CD4-positive, alpha-beta T cell treated with Interleukin-1 beta for 1 hour (primary cell): Measurements from ENCODE around the gene MS4A8.
"Not testable (repeated sequence)": the region's sequence is repeated elsewhere in the genome, so short reads cannot be mapped to it uniquely, and the experiment has no call there.

Experiments
- DNase-seq, 2 donors: peaks; one replicate each; pipeline ENCODE4 v3.0.0-alpha.2; 2020 to 2022

MS4A8 gene

DNA sequence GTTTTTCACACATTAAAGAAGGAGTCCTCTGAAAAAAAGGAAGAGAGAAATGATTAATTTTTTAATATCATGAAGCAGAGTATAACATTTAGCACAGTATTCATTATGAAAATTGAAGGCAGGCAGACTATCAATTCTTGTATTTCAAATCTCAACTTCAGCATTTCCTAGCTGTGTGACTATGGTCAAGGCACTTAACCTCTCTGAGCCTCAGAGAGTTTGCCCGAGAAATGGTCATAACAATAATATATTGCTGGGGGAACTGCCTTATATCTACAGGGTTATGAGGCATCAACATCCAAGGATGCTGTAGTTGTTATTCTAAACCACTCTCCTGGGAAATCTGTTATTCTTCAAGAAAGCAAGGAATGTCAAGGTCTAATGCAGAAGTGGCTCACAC, 26.2 kb downstream of the MS4A8 start:
- DNase-seq, result no peak

DNA sequence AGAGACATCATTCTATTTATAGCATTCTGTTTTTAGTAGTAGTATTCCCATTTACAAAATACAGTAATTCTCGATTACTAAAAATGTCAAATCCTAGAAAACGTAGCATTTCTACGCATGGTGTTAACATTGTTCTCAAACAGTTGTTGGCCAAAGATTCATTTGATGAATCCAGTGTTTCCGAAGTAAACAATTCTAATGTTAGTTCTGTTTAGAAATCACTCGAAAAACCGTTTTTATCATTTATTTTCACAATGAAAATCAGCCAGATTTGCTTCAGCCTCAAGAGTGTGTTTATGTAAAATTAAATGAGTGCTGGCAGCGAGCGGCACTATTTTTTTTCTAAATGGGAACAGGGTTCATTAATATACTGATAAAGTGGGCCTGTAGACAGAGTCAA, 32.2 kb downstream of the MS4A8 start:
- no peak for DNase-seq

GRCh38 chr11:60734279-60734678, 34.9 kb downstream of the MS4A8 start:
- no peak for DNase-seq

DNA sequence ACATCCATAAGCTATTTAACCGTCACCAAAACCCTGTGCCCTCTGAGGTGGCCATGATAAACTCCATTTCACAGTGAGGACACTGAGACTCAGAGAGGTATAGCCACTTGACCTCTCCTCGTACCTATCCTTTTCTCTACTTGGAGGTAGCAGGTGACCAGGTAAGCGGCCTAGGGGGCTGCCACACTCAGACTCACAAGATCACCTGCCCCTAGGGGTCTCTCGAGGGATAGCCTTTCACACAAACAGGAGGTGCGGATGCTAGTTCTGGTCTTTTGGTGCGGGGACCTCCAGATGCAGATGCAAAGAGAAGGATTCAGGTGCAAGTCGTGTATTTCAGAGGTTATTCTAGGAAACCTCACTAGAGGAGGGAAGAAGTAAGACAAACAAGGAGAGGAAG, 39.7 kb downstream of the MS4A8 start:
- no peak for DNase-seq

DNA sequence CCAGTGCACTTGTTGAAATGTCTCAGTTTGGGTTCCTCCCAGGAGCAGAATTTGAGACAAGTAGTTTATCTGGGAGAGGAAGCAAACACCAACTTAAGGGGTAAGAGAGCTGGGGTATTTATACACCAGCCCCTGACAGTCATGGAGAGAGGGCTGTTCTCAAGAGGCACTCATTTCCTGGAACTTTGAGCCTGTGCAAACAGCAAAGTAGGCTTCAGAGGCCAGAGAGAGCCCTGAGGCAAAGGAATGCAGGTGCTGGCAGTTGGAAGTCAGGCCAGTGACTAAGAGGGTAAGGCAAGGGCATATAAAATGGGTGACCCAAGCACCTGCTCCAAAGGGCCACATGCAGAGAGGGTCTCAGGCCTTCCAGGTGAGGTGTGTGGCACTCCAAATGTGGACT, 41.2 kb downstream of the MS4A8 start:
- DNase-seq, result no peak

- DNase-seq, result no peak
Measured at GRCh38 chr11:60741421-60741820, 42.0 kb downstream of the MS4A8 start.

- DNase-seq, result no peak
Measured at GRCh38 chr11:60743058-60743457, 43.6 kb downstream of the MS4A8 start.

DNA sequence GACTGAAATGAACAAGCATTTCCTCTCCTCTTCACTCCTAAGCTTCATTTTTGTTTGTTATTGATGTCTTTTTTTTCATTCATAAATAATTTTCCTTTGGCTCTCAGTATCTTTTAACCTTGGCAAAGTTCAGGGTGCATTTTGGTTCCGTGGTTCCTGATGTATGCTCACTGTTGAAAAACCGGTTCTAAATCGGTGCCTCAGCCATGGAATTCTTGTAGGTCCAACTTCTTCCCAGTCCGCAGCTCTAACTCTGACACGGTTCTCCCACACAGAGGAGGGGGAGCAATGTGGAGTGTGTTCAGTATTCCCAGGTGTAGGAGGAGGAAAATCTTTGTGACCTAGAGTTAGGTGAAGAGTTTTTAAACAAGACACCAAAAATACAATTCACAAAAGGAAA, 44.7 kb downstream of the MS4A8 start:
- DNase-seq, result no peak

GRCh38 chr11:60747359-60747873, 48.0 kb downstream of the MS4A8 start:
- no peak for DNase-seq

GRCh38 chr11:60748225-60748624, 48.8 kb downstream of the MS4A8 start:
- no peak for DNase-seq

DNA sequence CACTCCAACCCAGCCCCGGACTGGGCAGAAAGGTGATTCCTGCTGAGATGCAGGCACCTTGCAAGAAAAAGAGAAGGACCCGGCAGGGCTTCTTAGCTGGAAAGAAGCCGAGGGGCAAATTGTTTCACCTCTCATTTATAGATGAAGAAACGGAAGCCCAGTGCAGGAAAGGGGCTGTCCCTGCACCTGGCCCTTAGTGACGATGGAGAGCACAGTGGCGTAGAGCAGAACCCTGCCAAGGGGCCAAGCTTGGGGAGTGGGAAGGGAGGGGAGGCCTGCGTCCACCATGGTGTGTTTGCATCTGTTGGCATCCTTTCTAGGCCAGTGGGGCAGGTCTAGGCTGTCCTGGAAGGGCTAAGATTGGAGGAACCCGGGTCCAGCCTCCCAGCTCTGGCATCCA, 49.4 kb downstream of the MS4A8 start:
- no peak for DNase-seq

- DNase-seq, result no peak
Measured at GRCh38 chr11:60750911-60751310, 51.5 kb downstream of the MS4A8 start.

DNA sequence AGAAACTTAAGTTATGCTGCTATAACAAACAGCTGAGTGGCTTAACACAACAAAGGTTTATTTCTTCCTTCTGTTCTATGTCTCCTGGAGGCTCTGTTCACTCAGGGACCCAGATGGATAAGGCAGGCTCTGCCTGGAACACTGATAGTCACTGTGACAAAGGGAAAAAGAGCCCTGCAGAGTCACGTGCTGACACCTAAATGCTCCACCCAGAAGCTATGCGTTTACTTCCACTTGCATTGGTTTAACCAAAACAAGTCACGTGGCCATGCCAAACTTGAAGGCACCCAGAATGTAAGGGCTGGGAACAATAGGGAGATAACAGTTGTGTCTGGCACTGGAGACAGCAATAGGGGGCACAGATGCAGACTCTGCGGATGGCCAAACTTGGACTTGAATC, 53.9 kb downstream of the MS4A8 start:
- no peak for DNase-seq

DNA sequence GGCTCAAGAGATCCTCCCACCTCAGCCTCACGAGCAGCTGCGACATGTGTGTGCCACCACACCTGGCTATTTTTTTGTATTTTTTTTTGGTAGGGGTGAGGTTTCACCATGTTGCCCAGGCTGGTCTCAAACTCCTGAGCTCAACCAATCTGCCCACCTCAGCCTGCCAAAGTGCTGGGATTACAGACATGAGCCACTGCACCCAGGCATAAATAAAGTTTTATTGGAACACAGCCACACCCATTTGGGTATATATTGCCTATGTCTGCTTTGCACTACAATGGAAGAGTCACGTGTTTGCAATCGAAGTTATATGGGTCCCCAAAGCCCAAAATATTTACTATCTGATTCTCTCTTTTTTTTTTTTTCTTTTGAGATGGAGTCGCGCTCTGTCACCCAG, 55.5 kb downstream of the MS4A8 start:
- DNase-seq, result no peak

DNA sequence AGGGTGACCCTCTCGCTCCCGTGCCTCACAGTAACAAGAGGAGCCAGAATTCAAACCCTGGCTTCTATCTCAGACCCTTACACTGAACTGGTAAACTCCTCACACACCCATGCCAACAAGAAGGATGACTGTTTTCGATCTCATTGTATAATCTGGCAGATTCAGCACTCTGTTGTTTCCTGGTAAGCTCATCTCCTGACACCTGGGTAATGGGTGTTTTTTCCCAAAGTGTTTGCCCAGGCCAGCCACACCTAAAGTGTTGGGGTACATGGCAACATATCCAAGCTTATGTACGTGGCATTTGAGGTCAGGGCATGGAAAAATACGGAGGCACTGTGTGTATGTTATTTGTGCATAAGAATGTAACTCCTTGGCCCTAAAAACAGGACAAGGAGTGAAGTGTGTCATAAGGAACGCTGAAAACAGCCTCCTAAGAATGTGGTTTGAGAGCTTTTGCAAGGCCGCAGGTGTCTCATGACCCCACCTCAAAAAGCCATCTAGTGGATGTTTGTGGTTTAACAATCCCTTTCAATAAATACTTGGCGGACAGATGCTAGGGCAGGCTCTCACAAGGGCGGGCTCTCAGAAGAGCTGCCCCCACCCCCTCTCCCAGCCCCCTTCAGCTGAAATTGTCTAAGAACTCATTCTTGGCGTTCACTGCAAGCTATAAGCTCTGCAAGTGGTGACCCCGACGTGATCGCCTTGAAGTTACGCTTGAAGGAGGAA, 57.1 kb downstream of the MS4A8 start, which contains the start of gene MS4A15:
MS4A15 (plus strand) TSS at position 561 of the 726 bp plus-strand sequence. CDS start 6,867 bp downstream, outside the sequence.
- no peak for DNase-seq

DNA sequence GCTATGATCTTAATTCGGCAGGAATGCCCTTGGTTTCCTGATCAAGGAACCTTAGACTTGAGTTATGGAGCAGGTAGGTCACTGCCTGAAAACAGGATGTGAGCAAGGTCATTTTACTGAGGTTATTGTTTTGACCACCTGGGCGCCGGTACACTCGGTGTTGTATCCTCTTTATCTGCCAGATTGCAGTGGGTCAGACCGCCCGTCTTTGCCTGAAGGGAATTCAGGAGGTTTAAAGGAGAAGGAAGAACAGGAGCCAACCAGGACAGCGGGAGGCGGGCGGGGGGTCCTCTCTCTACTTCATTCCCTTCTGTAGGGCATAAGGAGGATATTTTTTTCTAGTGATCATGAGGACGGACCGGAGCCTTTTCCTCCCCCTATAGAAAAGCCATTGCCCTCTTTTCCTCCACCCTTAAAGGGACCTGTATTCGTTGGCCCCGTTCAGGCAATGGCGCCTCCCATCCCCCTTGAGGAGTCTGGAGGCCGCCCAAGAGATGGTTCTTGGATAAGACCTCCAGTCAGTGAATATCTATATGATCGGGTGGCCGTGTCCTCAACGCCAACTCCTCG, 57.9 kb downstream of the MS4A8 start:
- no peak for DNase-seq

DNA sequence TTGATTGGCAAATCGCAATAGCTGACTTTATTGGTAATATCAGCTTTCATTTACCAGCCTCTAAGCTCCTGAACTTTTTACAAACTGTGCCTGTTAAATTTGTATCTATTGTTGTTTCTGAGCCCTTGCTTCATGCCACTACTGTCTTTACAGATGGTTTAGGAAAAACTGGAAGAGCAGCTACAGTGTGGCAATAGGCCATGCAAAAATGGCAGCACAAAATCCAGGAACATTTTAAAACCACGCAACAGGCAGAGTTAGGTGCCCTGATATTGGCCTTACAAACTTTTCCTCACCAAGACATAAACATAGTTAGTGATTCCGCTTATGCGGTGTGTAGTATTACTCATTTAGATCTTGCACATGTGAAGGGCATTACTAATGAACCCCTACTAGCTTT, 59.3 kb downstream of the MS4A8 start:
- DNase-seq, result not testable (repeated sequence)

DNA sequence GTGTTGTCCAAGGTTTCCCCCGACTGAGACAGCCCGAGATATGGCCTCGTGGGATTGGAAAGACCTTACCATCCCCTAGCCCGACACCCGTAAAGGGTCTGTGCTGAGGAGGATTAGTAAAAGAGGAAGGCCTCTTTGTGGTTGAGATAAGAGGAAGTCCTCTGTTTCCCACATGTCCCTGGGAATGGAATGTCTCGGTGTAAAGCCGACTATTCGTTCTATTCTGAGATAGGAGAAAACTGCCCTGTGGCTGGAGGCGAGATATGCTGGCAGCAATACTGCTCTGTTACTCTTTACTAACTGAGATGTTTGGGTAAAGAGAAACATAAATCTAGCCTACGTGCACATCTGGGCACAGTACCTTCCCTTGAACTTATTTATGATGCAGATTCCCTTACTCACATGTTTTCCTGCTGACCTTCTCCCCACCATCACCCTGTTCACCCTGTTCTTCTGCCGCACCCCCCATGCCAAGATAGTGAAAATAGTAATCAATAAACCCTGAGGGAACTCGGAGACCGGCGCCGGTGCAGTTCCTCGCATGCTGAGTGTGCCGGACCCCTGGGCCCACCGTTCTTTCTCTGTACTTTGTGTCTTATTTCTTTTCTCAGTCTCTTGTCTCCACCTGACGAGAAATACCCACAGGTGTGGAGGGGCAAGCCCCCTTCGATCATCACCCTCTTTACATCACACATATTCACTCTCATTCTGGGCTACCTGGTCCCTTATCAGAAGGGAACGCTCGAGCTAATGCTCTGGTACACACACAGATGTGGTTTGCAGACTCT, 60.2 kb downstream of the MS4A8 start:
- not testable (repeated sequence) for DNase-seq

DNA sequence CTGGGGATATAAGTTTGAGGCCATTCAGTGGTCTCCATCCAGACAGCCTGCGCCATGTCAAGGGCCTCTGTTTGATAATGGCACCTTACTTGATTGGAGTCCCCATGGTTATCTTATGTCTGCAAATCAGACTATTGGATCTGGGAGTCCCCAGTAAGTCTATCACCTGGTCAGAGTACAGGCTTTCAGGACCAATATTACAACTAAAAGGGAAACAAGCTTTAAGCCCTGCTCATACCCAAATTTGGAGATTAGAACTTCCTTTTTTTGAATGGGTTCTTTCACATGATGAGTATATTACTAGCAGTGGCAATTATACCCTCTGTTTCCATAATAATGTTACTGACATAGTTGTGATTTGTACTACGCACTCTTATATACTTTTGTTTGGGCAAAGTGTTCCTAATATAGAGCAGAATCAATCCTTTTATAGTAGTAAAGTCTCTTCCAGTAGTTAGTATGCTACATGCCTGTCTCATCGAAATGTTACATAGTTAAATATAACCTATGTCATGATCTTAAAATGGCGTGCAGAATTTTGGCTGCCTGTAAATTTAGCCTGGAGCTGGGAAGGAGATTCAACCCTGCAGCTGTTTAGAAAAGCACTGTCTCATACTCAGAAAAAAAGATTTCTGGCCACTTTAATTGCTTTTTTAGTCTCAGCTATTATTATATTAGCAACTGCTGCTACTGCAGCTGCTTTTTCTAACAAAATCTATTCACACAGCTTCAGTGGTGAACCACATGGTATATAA, 62.2 kb downstream of the MS4A8 start:
- no peak for DNase-seq

DNA sequence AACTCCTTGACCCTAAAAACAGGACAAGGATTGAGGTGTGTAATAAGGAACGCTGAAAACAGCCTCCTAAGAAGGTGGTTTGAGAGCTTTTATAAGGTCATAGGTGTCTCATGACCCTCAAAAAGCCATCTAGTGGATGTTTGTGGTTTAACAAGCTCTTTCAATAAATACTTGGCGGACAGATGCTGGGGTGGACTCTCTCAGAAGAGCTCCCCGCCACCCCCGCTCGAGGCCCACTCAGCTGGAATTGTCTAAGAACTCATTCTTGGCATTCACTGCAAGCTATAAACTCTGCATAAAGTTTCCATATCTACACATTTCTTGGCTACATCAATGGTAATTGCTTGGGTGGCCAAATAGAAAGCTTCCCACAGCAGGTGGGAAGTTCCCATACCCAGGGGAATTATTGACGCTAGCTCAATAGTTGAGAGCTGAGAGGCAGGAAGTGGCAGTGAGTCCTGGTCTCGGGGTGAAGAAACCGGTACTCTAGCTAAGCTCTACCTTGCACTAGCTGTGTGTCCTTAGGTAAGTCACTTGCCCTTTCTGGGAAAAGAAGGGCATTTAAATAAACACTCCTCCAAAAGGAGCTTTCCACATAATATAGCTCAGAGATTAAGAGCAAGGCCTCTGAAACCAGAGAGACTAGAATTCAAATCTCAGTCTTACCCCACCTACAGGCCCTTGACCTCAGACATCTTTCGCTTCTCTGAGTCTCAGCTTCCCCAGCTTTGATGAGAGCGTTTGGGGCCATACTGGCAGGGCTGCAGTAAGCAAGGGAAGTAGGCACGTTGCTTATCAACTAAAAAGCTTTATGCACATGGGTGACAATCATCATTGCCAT, 63.7 kb downstream of the MS4A8 start:
- DNase-seq, result peak in 1 of 2 donors; percentile 19

DNA sequence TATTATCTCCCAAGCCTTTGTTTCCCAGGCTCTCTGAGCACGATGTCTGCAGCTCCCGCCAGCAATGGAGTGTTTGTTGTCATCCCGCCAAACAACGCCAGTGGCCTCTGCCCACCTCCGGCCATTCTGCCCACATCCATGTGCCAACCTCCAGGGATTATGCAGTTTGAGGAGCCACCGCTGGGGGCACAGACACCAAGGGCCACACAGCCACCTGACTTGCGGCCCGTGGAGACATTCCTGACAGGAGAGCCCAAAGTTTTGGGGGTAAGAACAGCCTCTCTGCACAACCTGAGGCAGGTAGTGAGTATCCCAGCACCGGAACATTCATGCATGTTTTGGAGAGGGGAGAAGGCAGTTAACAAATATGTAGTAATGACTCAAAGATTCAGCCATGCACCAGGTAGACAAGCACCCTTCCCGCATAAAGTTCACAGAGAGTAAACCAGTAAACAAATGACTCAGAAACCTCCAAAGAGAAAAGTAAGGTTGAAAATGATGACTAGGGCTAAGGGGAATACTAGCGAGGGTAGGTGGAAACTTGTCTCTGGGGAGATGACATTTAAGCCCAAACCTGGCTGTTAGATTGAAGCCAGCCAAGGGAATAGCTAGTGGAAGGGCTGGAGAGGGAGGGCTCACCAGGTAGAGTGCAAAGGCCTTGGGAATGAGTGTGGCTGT, 64.4 kb downstream of the MS4A8 start:
- DNase-seq, result no peak
